Brain pericyte (primary cell): ENCODE measurements around the gene KRT6C.
"Not testable (repeated sequence)": the region's sequence is repeated elsewhere in the genome, so short reads cannot be mapped to it uniquely, and the experiment has no call there.

Experiments used
- DNase-seq: peaks from one replicate; pipeline ENCODE4 v3.0.0-alpha.2; 2012; ENCODE audit warnings: low read depth, low spot score

Gene KRT6C

DNA sequence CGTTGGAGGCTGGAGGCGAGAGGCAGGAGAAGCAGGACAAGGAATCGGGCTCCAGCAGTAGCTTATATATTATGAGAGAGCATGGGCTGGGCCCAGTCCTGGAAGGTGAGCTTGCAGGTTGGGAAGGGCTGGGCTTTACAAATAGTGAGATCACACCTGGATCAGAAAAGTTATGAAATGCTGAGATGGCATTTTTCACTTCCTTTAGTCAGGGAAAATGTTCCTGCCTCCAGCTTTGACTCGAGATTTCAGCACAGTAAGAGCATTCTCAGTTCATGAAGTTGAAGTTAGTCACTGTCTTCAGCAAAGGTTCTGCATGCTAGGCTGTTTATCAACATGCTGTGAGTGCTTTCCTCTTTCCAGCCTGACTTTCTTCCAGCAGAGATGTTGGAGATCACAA lies at the start of gene KRT6C:
Gene KRT6C (minus strand): TSS at position 38 of the 400 bp plus-strand sequence. CDS start 68 bp downstream, outside the sequence.
- DNase-seq: no peak

GRCh38 chr12:52522346-52523011 lies 48.9 kb upstream of the KRT6C start:
- no peak for DNase-seq

- no peak for DNase-seq
Measured at GRCh38 chr12:52521568-52522266, 48.1 kb upstream of the KRT6C start.

DNA sequence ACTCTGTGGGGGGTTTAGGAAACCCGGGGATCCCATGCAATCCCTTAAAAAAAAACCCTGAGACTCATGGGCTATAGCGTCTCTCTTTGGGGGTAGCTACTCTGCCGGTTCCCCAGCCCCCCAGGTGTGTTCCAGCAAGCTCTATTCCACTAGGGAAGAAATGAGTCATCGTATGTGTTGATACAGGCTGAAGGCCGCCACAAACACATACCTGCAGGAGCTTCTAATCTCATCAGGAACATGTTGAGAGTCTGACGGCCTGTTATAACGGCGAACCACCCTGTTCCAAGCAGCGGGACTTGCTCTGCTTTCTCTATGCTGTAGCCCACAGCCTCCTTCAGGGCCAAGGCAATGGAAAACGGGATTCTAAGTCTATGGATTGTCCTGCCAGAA lies 47.6 kb upstream of the KRT6C start:
- no peak for DNase-seq

DNA sequence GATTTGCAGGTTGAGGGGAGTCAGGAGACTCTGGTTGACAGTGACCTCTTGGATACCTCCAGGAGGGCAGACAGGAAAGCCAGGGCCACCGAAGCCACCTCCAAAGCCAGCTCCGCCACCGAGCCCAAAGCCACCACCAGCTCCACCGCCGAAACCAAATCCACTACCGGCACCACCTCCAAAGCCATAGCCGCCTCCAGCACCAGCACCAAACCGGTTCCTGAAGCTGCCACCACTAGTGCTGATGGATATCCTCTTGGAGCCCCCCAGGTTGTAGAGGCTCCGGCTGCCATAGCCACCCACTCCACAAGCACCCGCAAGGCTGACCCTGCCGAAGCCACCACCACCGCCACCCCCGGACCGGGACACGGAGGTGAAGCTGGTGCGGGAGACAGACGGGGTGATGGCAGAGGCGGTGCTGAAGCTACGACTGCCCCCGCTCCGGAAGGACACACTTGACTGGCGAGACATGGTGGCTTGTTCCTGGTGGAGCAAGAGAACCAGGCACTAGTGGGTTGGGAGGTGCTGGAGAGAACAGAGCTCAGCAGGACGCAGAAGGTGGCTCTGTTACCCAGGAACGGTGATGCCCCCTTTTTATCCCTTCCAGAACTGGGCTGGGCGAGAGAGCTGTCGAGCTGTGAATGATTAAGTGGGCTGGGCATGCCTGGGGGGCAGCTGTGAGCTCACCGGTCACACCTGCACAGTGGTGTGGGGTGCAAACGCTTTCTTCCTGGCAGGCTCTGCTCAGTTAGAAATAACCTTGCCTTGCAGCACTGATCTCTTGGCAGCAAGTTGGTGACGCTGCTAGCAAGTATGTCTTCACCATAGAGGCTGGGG lies 46.4 kb upstream of the KRT6C start, which contains the start of gene KRT5:
Gene KRT5 (minus strand): TSS at position 569 of the 837 bp plus-strand sequence. CDS start 98 bp downstream, at position 471.
- DNase-seq: no peak

- no peak for DNase-seq
Measured at GRCh38 chr12:52519387-52519703, 45.7 kb upstream of the KRT6C start.

DNA sequence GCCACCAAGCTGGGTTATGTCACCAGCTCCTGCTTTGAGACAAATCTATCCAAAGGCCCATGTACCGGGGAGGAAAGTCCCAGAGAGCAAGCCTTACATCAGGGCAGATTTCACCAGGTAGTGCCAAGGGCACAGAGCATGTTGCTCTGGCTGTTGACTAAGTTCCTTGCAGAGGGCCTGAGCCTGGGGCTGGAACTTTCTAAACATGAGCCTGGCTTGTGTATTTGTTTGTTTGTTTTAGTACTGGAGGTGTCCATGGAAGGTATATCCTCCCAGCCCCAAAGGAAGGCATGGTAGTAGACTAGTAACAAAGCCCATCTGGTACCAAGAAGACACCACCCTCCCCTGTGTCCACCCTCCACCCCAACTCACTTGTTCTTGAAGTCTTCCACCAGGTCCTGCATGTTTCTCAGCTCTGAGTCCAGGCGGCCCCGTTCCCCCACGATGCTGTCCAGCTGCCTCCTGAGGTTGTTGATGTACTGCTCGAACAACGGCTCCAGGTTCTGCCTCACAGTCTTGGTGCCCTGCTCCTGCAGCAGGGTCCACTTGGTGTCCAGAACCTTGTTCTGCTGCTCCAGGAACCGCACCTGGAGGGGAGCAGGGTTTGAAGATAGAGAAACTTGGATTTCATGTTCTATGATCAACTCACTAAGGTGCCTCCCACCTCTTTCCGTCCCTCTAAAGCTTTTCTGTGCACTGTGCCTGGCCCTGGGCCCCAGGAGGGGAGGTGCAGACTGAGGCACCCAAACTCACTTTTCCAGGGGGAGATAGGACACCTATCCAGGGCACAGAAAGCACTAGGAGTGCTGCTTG lies 45.2 kb upstream of the KRT6C start:
- DNase-seq: no peak

DNA sequence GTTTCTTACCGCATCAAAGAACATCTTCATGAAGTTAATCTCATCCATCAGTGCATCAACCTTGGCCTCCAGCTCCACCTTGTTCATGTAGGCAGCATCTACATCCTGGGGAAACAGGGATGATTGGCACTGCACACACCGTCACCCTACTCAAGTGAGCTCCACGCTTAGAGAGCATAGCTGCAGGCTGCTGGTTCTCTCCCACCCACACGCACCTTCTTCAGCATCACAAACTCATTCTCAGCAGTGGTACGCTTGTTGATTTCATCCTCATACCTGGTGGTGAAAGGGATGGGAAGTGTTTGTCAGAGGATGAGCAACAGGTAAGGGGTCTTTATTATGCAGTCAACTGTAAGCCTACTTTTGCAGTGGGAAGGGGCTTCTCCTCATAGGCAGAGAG lies 44.3 kb upstream of the KRT6C start:
- DNase-seq: no peak

DNA sequence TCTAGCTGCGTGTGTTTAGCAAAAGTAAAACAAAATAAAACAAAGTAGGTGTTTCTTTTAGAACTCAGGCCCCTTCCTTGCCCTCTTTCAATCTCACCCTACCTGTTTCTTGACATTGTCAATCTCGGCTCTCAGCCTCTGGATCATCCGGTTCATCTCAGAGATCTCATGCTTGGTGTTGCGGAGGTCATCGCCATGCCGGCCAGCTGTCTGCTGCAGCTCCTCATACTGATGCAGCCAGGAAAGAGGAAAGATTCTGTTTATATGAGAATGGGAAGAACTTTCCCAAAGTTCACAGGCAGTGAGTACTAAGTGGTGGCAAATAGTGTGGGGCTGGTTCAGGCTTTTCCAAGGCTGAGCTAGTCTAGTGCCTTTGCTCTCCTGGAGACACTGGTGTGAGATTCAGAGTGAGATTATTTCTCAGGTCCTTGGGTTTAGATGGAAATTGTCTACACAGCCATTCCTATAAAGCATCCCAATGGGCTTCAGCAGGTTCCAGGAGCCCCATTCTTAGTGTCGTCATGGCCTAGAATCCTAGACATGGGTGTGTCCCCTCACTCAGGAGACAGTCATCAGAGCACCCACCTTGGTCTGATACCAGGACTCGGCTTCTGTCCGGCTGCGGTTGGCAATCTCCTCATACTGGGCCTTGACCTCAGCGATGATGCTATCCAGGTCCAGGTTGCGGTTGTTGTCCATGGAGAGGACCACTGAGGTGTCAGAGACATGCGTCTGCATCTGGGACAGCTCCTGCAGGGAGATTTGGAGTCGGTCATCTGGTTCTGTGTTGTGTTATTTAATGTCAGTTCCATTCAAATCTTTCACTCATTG lies 43.6 kb upstream of the KRT6C start:
- DNase-seq: no peak

DNA sequence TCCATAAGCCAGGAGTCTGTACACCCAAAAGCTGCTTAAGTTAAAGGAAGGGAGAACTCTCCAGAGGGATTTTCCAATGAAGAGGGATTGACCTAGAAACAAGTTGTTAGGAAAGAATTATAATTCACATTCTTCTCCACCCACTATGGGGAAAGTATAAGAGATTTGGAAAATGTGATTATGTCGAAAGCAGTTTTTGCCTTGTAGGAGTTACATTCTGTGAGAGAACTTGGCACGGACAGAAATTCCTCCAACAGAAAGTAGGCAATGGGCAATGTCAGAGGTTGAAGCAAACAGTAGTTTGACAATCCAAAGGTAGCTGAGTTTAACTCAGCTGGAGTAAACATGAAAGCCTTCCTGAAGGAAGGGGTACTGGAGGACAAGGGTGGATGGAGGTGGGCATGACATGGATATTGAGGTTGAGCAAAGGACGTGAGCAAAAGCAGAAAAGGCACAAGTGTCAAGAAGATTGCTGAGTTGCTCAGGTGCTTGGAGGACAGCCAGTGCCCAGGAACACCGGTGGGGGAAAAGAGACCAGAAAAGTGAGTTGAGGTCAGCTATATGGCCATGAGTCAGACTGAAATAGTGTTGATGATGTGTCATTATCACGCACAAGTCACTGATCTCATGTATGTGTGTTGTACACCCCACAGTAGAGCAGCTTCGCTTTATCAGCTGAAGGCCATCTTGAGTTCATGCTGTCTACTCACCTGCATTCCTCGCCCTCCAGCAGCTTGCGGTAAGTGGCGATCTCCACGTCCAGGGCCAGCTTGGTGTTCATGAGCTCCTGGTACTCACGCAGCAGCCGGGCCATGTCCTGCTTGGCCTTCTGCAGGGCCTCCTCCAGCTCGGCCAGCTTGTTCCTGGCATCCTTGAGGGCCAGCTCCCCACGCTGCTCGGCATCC lies 42.6 kb upstream of the KRT6C start:
- no peak for DNase-seq

DNA sequence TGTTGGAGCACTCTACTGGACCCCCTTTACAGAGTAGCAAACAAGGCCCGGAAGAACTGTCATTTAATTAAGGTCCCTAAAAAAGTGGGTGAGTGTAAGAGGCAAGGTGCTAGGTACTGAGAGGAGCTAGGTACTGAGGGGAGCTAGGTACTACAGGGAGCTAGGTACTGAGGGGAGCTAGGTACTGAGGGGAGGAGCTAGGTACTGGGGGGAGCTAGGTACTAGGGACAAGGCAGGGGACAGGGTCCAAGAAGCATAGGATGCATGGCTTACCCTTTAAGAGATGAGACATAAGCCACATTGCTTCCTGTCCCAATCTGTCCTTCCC lies 41.7 kb upstream of the KRT6C start:
- no peak for DNase-seq

DNA sequence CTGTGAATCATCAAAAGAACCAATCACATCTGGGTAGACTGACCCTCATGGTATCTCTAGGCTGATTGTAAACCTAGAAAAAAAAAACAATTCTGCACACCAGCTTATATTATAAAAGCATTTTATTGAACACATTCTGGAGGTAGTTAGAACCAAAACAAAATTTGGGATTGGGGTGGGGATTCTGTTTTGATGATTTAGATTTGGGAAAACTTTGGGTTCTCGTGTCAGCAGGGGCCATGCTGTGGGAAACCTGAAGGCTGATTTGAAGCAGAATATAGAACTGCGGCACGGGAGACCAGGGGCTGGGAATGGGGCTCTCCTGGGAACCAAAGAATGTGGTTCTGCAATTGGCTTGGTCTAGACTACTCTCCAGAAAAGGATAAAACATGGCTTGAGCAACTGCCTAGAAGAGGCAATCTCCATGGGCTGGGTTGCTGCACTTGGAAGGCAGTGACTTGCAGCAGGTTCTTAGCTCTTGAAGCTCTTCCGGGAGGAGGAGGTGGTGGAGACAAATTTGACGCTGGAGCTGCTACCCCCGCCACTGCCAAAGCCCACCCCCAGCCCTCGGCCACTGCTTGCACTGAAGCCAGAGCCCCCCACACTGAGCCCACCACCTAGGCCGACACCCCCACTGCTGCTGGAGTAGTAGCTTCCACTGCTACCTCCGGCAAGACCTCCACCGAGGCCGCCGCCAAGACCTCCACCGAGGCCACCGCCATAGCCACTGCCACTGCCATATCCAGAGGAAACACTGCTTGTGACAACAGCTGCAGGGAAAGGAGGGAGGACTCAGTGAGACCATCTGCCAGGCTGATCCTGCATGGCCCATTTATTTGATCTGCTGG lies 41.1 kb upstream of the KRT6C start:
- no peak for DNase-seq

- no peak for DNase-seq
Measured at GRCh38 chr12:52513736-52514135, 40.1 kb upstream of the KRT6C start.

DNA sequence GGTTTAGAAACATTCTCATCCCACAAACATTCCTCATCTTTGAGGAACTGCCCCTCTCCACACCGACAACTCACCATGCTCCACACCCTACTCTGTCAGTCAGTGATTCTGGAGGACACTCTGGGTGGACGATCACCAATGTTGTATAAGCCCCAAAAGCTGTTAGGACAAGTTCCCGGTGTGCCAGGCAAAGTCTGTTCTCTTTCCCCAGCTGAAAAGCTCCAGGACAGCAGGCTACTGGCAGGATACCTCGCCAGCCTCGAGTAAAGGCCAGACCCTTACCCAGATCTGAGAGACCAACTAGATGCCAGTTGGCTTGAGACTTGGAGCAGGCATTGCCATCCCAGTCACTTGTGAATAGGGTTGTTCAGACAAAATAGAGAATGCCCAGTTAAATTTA lies 34.6 kb upstream of the KRT6C start:
- DNase-seq: no peak

GRCh38 chr12:52506858-52507715 lies 33.5 kb upstream of the KRT6C start:
- no peak for DNase-seq

- no peak for DNase-seq
Measured at GRCh38 chr12:52502877-52503276, 29.3 kb upstream of the KRT6C start.

- no peak for DNase-seq
Measured at GRCh38 chr12:52501490-52501889, 27.9 kb upstream of the KRT6C start.

GRCh38 chr12:52500574-52500973 lies 27.0 kb upstream of the KRT6C start:
- DNase-seq: not testable (repeated sequence)
